Measurements from ENCODE around the gene DGKI.

DNA sequence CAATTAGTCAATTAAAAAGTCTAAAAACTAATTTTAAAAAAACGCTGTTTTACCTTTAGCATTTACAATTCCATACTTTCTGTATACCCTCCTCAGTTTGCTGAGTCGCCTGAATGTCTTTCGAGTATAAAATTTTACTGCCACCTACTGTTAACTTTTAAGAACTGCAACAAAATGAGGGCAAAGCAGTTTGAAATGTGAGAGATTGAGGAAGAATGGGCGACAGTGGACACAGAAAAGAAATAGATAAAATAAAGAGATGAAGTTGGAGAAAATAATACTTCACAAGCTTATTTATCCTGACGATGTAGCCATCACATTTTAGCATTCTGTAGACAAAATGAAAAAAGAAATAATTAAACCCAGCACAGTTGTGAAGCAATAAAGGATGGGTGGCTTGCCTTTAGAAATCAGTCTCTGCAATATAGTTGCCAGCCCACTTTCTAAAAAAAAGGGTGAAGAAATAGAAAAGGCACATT lies 392.5 kb downstream of the DGKI start:
- TF ChIP-seq, protein P1, sequence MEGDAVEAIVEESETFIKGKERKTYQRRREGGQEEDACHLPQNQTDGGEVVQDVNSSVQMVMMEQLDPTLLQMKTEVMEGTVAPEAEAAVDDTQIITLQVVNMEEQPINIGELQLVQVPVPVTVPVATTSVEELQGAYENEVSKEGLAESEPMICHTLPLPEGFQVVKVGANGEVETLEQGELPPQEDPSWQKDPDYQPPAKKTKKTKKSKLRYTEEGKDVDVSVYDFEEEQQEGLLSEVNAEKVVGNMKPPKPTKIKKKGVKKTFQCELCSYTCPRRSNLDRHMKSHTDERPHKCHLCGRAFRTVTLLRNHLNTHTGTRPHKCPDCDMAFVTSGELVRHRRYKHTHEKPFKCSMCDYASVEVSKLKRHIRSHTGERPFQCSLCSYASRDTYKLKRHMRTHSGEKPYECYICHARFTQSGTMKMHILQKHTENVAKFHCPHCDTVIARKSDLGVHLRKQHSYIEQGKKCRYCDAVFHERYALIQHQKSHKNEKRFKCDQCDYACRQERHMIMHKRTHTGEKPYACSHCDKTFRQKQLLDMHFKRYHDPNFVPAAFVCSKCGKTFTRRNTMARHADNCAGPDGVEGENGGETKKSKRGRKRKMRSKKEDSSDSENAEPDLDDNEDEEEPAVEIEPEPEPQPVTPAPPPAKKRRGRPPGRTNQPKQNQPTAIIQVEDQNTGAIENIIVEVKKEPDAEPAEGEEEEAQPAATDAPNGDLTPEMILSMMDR (IDR thresholded peaks at IDR 0.05; ENCODE audit: low read depth, low read length) = peak; percentile 78
- TF ChIP-seq EZH2phosphoT487 (IDR thresholded peaks at IDR 0.05; ENCODE audit: low read depth) = no peak
